ENCODE data around the gene ANKRD44.

ANKRD44 gene

DNA sequence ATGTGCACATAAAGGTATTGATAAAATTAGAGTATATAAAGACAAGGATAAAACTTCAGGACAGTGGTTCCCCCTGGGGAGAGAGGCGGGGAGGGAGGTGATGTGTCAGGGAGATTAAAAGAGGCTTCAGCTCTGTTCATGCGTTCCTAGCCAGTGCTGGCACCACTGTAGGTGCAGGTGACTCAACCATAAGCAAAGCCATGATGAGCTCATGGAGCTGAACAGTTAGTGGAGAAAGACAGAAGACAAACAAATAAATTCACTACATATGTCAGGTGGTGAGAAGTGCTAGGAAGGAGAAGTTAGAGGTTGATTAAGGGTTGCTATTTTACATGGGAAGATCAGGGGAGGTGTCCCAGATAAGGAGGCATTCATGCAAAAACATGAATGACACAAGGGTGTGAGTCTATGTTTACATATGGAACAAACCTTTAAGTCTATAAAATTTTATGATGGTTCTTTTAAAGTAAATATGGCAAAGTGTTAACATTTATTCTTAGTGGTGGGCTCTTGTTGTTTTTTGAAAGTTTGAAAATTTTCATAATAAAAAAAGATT, 136.0 kb downstream of the ANKRD44 start:
- DNase-seq (ENCODE audit: low spot score), result no peak

DNA sequence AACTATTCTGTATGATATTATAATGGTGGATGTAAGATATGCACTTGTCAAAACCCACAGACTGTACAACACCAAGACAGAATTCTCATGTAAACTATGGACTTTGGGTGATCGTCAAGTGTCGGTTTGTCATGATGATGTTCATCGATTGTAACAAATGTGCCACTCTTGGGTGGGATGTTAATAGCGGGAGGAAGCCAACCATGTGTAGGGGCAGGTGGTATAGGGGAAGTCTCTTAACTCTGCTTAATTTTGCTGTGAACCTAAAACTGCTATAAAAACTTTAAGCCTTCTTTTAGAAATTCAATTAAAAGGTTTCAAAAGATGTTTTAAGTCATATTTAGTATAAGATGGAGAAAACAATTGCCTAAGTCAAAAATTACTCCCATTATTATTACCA, 139.0 kb downstream of the ANKRD44 start:
- no peak for DNase-seq (ENCODE audit: low spot score)

DNA sequence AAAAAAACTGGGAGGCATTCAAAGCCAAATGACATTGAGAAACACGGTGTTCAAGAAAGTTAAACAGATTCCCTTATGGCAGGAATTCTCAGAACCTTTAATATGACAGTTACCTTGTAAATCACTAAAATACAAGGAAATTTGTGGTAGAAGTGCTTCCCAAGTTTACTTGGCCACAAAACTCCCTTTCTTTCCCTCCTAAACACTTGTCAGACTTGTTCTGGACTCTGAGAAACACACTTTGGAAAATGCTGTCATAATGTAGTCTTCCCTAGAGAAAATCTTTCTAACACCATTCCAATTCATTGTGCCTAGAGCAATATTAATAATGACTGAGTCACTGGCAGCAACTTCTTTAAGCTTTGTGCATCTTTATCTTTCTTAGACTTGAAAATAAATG, 140.4 kb downstream of the ANKRD44 start:
- no peak for DNase-seq (ENCODE audit: low spot score)

DNA sequence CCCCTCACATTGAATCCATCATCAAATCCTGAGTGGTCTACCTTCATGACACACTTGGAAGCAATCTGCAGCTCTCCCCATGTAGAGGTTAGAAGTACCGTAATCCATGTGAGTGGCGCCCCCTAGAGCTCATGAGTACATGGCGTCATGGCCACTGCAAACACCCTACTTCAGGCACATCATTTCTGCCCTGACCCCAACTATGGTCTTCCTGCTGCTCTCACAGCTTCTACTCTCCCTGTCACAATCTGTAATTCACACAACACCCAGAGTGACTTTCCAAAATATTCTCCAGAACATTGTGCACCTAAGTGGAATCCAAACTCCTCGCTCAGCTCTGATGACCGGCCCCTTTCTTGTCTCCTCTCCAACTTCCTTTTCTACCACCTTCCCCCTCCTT, 141.9 kb downstream of the ANKRD44 start:
- DNase-seq (ENCODE audit: low spot score), result peak; percentile 50

DNA sequence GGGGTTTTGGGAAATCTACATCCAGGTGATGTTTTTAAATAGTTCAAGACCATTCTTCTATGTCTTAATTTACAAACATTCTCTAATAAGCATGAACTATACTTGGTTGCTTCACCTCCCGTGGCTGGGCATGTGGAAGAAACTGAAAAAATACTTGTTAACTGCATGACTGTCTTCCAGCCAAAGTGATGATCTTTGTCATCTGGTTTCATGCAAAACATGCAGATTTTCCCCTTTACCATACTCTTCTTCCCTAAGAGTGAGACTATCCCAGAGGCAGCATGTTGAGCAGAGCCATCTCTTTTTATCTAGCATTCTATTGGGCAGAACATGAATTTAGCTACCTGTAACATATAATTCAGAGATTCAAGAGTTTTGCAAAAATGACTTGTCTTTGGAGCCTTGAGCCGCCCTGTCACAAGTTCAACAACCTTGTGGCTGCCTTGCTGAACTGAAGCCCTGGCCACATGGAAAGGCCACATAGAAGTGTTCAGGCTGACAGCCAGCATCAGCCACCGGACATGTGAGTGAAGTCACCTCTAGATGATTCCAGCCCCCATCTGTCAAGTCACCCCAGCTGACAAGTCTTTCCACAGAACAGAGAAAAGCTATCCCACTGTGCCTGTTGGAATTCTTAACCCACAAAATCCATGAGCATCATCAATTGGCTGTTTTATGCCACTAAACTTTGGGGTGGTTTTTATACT, 142.8 kb downstream of the ANKRD44 start:
- no peak for DNase-seq (ENCODE audit: low spot score)

DNA sequence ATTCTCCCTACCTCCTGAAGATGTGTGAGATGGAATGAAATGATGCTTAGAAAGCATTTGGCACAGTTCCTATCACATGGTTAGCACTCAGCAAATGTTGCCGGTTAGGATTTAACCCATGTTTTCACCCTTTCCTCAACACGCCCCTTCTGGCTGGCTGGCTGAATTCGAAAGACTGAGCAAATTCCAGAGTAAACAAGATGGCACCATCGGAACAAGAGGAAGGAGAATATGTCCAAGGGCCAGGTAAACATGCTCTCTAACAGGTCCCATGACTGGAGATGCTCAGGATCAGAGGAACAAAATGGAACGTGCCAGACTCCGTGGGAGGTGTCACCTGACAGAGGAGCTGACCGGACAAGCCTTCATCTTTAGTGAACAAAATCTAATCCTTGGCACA, 145.6 kb downstream of the ANKRD44 start:
- no peak for DNase-seq (ENCODE audit: low spot score)

DNA sequence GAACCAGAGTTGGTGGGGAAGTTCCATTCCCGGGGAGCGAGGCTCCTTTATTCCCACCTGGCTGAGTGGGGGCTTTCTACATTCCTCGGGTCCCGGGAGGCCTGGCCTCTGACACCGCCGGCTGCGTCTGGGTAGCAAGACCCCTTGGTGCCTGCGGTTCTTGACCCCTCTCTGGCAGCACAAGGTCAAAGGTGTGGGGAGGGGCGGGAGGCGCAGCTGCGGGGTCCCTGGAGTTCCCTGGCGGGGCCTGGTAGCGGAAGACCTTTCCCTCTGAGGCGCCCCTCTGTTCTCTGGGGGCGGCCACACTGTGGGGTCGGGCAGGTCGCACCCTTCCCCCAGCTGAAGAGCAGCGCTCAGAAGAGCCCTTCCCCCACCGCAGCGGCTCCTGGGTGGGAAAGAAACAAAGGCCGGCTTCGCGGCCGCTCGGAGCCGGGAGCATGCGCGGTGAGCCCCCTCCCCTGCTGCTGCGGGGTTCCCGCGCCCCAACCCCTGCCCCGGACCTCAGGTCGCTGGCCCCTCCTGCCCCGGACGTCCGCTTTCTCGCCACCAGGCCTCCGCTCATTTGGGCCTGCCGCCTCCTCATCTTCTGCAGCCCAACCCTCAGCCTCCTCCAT, 146.3 kb downstream of the ANKRD44 start:
- DNase-seq (ENCODE audit: low spot score), result no peak

DNA sequence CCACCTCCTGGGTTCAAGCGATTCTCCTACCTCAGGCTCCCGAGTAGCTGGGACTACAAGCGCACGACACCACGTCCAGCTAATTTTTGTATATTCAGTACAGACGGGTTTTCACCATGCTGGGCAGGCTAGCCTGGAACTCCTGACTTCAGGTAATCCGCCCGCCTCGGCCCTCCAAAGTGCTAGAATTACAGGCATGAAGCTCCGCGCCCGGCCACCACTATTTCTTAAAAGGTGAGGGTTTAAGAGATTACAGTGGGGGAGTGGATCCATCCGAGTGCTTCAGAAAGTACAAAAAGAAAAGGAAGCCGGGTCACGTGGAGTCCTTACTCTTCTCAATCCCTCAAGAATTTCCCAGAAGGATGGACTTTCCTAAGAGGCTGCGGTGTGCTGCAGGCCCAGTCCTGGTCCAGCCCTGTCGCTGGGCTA, 146.9 kb downstream of the ANKRD44 start:
- no peak for DNase-seq (ENCODE audit: low spot score)

DNA sequence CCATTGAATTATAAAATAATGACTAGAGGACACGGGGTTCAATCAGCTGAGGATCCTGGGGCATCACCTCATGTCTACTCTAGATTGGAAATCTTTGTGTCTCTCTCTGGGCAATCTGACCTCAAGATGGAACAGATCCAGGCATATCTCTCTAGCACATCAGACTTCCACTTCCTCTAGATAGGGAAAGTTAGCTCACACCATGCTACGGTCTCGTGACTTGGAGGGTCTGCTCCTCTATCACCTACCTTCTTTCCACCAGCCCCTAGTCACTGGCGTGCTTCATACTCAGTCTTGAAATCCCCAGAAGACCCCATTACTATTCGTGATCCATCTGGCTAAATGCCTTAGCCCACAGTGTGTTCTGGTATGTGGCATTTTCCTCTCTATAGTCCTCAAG, 148.8 kb downstream of the ANKRD44 start:
- no peak for DNase-seq (ENCODE audit: low spot score)

DNA sequence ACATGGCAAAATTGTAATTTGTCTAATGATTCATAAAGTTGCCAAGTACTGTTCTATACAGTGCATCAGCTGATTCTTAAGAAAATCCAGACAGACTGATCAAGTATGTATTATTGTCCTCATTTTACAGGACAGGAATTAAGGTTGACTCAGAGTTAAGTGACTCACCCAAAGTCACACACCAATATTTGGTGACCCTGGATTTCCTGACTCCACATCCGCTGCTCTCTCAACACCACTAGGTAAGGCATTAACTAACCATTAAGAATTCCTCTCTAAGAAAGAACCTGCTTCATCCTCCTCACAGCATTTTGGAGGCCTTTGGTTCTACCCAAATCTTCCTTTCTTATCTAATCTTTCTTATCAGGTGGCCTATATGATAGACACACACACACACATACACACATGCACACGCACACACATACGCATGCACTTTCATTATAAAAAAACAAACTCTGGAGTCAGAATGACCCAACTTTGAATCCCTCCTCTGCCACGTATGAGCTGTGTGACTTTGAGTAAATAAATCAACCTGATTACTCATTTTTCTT, 150.8 kb downstream of the ANKRD44 start:
- DNase-seq (ENCODE audit: low spot score), result no peak

DNA sequence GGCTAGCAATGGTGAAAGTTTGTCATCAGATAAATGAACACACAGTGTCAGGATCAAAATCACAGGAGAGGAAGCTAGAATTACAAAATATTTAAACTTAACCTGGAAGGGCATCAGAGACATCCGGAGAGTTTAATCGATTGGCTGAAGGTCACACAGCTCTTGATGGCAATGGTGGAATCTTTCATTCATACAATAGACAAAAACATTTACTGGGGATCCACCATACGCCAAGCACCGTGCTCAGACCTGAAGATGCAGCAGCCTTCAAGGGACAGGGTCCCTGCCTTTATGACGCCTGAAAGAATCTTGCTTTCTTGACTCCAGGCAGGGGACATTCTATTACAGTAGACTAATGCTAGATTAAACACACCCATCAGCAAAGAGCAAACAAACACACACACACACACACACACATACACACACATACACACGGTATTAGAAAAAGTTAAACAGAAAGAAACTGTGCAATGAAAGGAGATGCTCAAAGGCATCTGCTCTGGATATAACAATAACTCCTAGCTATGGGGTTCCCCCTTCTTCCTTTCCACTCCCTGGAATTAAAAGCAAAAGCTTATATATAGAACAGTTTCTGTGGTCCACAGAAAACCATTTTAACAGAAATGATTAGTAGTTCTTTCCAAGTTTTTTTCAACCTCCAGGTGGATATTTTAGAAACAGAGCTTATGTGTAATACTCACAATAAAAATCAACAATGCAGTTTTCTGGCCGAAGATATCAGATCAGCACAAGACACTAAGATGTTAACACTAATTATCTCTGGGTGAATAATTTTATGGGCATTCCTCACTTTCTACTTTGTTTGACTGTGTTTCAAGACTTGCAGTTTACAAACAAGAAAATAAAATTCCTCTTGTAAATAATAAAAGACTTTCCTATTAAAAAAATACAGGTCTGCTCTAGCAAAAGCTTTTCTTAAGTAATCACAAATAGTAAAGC, 151.7 kb downstream of the ANKRD44 start:
- DNase-seq (ENCODE audit: low spot score), result no peak

DNA sequence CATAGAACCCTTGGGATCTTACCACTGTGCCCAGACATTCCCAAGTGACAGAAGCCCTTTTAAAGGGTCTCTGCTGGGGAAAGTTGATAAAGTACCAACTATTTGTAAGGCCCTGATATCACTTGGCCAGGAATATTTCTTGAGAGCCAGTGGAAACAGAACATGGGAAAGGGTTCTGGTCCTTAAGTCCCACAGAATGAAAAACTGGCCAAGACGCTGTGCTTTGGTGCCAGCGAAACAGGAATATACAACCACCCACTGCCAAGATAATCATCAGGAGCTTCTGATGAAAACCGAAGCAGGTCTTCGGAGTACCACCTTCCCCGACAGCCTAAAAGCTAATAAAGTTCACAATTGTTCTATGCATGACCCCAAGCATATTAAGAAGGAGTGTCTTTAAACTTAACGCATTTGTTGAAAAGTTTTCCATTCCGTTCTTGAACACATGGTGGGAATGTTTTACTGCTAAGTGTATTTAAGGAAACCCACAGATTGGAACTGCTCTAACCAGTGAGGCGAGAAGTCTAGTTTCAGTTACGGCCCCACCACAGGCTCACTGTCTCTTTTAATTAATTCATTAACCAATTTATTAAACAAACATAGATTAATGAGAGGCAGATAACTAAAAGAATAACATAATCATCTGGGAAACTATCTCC, 152.6 kb downstream of the ANKRD44 start:
- no peak for DNase-seq (ENCODE audit: low spot score)

DNA sequence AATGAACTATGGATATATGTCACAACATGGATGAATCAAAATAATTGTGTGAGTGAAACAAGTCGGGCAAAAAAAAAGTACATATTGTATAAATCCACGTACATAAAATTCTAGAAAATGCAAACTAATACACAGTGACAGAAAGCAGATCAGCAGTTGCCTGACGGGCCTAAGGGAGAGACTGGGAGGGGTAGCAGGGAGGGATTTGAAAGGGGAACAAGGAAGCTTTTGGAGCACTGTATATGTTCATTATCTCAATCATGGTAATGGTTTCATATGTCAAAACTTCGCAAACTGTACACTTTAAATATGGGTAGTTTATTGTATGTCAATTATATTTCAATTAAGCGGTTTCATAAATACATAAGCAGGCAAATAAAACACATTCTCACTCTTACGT, 153.8 kb downstream of the ANKRD44 start:
- no peak for DNase-seq (ENCODE audit: low spot score)

DNA sequence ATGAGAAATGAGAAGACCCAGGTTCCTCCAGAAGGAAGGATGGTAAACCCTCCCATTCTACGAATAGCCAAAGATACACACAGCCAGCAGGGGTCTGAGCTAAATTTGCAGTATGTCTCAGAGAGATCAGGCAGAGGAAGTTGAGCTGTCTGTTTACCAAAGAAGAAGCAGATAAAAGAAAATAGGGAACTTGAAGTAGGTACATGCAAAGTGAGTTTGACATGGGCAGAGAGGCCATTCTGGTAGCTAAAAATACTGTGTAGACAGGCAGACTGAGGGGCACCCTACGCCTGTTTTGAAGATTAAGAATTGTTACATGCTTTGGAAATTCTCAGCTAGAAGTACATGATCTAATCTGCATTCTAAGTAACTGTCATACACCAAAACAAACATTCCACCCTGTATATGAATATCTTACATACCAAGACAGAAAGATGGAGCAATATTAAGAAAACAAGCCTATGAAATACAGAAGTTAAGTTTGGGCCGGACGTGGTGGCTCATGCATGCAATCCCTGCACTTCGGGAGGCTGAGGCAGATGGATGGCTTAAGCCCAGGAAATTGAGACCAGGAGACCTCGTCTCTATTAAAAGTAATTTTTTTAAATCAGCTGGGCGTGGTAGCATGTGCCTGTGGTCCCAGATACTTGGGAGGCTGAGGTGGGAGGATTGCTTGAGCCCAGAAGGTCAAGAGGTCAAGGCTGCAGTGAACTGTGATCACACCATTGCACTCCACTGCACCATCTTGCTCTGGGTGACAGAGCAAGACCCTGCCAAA, 157.9 kb downstream of the ANKRD44 start:
- no peak for DNase-seq (ENCODE audit: low spot score)

DNA sequence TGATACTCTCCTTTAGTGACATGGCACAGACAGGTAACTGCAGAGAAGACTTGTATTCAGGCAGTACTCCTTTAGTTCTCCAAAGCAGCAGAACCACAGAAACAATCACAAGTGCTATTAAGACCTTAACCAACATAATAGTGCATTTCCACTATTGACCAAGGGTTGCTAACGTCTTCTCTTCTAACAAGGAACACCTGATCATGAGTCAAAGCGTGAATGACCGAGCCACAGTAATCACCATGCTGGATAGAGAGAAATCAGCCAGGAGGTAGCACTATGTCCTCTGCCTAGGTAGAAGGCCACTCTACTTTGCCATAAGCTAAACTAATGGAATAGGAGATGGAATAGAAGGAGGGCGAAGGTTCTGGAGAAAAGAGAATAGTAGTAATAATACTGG, 161.0 kb downstream of the ANKRD44 start:
- no peak for DNase-seq (ENCODE audit: low spot score)

DNA sequence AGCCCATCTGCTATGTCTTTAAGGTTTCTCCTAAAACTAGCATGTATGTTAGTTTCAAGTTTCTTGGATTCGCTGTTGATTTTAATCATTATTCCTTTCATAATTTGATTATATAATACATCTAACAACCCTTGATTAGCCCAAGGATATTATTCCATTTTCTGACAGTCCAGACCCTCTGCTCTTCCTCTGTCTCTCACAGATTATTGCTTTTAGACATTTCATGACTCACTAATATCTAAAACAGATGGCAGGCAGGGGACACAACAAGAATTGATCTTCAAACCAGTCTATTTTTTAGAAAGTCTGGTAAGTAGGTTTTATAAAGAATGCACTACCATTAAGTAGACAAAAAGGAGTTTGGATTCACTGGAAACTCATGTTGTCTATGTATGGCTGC, 162.2 kb downstream of the ANKRD44 start:
- no peak for DNase-seq (ENCODE audit: low spot score)

DNA sequence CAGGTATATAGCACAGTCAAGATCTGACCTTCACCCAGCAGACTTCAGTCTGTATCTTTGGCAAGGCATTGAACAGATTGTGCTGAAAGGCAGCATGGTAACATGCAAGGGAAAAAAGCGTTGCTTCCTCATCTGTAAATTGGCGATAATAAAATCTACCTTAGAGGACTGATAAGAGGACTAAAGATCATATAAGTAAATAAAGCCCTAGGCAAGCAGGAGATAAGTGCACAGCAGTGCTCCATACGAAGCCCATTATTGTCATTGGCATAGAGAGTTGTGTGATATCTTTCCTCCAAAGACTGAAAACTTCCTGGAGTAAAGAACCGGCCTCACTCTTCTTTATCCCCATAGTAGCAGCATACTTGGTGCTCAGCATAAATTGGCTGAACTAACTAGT, 162.6 kb downstream of the ANKRD44 start:
- no peak for DNase-seq (ENCODE audit: low spot score)

DNA sequence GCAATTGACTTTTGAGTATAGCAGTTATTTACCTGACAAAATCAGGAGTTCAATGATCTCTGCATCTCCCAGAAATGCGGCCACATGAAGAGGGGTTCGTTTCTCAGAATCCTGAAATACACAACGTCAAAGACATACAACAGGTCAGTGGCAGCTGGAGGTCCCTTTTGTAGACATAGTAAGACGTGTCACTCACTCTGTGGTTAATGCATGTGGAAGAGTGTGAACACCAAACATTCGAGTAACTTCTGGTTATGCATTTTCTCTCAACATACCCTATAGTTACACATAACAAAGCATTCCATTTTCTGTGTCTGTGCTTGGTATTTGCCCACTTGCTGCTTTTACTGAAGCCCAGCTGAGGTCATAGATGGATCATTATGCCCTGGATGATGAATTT, 163.6 kb downstream of the ANKRD44 start:
- DNase-seq (ENCODE audit: low spot score), result no peak

DNA sequence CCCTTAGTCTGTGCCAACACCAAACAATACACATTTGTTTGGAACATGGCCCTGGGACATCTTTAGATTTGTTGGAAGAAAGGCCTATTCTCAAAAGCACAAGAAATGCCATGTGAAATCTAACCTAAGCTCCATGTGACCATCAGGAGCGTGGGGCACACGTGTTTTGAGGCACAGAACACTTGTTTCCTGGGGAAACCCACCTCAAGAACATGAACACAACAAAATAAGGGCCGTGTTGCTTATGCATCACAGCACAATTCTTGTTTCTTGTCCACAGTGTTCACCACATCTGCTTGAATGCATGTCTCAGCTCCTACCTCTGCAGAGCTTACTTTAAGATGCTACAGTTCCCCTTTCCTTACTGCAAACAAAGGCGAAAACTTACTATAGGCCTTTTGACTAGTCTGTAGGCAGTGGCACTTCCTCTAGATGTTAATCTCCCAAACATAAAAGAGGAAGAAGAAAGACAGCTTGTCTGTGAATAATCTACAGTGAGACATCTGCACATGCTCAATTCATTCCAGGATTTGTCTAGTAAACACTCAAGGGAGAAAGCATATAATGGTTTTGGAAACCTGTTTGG, 165.0 kb downstream of the ANKRD44 start:
- no peak for DNase-seq (ENCODE audit: low spot score)

DNA sequence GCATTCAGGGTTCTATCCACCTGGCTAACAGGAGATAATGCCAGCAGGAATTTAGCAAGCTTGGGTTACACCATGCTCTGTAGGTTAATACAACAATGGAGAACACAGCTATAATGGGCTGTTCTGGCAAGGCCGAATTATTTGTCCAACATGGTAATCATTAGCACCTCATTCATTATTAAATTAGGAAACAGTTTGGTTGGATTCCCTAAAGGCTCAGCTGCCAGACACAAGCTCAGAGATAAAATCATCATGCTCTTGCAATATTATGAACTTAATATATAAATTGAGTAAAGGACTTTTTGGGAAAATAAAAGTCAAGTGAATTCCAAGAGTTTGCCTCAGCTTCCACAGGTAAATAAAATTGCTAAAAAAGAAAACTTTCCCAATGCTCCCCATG, 166.4 kb downstream of the ANKRD44 start:
- DNase-seq (ENCODE audit: low spot score), result no peak

All from cerebellar cortex (tissue), 1 donor.